Hypothalamus (tissue), 51 donors: ENCODE measurements around the gene CSNK1A1L.

Source experiments
- DNase-seq, 51 donors: peaks; one replicate each; lab custom pipeline; 2025; lab: John Stamatoyannopoulos, UW

Gene CSNK1A1L

DNA sequence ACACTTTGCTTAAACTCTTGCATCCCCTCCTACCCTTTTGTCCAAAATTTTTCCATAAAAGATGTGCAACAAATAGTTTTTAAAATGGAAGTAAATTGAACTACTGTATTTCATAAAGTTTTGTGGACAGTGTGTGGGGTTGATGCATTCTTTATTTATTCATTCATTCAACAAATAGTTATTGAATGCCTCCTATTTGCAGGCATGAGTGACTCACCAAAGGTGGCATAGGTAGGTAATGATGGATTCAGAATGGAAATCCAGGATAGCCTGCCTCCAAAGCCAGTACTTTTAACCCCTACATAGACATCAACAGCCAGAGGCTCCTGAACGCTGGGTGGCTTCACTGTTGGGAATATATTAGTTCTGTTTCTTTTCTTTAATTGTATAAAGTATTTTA lies 2.4 kb upstream of the CSNK1A1L start:
- no peak for DNase-seq

DNA sequence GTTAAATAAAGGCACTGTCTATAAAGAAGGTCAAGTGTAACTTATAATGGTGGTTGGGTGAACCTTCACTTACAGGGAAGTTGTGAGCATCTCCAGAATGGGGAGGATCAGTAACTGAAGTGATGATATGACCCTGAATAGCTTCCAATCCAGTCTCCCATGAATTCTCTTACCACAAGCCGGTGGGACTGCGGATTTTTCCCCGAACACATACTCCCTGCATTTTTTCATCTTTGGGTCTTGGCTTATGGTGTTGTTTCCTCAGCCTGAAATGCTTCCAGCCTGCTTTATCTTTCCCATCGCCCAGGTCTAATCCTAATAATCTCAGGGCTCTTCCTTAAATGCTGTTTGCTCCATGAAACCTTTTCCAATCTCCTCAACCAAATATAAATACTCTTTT lies 2.0 kb upstream of the CSNK1A1L start:
- no peak for DNase-seq

DNA sequence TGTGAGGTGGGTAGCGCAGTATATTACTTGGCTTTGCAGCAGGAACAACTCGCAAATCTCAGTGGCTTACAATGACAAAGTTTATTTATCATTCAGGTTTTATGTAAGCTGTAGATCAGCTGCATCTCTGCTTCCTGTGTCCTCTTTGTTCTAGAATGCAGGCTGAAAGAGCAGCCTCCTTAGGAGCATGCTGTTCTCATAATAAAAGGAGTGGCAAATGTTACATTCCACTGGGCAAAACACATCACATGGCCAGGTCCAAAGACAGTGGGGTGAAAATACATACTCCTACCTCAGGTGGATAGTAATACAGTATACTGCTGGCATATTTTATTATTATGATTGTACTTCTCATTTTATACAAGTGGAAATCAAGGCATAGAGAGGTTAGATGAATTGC lies 1.2 kb upstream of the CSNK1A1L start:
- no peak for DNase-seq

DNA sequence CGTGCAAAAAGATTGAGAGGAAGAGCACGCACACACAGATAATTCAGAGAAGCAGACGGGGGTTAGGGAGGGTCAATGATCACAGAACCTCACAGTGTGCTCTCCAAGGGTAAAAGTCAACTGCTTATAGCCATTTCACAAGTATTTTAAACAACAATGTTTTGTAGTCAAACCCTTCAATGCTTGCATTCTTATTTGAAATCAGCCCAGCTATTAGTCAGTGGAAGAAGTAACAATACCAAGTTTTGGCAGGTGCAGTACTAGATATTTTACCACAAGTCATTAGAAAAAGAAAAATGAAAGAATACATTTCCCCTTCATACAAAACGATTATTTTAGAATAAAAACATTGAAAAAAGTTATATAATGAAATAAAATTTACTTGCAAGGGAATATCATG lies 2.6 kb downstream of the CSNK1A1L start:
- no peak for DNase-seq

DNA sequence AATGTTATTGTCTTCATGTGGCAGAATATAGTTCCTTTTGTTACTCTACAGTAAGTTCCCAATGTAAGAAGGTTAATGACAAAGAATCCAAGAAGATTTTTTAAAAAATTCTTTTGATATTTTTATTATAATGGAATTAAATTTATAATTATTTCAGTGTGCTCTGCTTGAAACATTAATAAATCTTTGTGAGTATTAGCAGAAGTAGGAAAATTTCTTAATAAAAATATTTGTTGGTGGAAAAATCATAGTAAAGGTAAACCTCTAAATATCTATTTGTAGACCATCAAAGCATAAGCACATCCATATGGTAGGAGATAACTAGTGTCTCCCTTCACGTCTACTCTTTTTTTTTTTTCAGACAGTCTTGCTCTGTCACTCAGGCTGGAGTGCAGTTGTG lies 4.3 kb downstream of the CSNK1A1L start:
- no peak for DNase-seq

DNA sequence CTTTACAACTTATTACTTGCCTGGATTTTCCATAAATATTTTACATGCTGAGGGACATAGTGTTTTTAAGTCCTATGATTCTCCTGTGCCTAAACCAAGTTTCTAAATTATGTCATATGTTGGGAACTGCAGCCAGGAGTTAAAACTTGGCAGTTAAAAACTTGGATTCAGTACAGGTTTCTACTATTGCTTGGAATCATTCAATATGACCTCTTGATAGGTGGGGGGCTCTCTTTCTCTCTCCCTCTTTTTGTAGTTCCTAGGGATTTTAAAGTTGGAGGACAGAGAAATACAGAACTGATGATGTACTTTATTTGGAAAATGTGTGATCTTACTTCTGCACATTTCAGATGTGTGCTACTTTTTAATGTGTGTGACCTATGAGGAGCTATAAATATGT lies 4.7 kb downstream of the CSNK1A1L start:
- no peak for DNase-seq

DNA sequence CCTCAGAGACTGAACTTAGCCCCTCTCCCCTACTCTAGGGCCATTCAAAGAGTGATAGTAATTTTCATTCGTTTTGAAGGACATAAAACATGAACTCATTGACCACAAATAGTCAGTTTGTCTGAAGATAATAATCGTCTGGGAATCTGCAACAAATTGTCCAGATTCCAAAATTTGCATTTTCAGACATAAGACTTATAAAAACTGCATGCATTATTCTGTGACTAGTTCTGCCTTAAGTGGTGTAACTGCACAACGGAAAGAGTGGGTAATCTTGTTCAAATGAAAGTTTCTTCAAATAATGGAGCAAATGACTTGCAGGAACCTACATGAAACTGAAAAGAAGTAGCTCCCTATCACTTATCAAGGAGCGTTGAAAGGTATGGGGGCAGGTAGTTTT lies 8.4 kb downstream of the CSNK1A1L start:
- no peak for DNase-seq

DNA sequence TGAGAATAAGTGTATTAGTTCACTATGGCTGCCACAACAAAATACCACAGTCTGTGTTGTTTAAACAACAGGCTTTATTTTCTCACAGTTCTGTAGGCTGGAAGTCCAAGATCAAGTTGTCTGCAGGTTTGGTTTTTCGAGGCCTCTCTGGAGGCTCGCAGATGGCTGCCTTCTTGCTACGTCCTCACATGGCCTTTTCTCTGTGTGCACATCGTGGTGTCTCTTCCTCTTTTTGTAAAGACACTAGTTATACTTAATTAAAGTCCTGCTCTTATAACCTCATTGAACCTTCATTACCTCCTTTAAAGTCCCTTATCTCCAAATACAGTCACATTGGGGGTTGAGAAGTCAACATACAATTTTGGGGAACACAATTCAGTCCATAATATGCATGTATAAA lies 10.6 kb downstream of the CSNK1A1L start:
- no peak for DNase-seq

DNA sequence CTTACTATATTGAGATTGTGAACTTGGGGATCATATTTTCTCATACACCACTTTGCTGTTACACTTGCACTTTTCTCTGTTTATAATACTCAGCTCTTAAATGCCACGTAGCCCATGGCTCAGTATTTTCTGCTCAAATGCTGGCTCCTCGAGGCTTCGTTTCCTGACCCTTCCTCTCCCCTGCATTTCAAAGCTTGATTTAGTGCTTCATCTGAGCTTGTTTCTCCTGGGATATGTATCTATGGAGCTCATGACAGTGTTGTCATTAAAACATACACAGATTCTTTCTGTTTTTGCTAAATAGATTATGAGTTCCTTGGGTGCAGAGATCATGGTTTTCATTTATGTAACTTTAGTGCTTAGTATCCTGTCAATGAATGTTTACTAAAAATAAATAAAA lies 11.4 kb downstream of the CSNK1A1L start:
- no peak for DNase-seq

DNA sequence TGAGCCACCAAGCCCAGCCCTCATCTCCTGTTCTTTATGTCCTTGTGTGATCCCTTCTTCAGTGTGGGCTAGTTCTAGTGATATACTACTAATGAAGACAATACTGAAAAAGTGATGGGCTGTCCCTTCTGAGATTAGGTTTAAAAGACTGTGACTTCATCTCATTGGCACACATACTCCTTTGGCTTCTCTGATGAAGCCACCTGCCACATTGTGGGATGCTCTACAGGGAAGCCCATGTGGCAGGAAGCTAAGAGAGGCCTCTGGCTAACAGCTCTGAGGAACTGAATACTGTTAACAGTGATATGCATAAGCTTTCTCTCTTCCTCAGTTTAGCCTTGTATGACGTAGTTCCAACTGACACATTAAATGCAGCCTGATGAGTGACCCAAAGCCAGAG lies 13.6 kb downstream of the CSNK1A1L start:
- DNase-seq: no peak

DNA sequence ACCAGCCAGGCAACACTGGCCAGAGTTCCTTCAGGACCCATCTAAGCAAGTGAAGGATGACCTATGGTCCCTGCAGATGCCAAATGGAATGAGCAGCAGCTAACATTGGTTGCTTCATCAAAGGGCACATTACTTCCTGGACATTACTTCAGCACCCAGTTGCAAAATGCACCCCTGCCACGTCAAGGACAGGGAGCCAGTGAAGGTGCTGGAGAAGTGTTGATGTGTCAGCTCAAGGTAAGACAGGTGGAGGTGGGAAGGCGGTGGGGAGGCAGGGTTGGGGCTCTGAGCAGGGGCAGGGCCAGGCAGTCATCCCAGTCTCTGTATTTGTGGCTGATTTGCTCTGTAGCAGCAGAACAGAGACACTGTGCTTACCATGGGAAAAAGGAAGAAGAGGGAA lies 14.6 kb downstream of the CSNK1A1L start:
- DNase-seq: no peak

DNA sequence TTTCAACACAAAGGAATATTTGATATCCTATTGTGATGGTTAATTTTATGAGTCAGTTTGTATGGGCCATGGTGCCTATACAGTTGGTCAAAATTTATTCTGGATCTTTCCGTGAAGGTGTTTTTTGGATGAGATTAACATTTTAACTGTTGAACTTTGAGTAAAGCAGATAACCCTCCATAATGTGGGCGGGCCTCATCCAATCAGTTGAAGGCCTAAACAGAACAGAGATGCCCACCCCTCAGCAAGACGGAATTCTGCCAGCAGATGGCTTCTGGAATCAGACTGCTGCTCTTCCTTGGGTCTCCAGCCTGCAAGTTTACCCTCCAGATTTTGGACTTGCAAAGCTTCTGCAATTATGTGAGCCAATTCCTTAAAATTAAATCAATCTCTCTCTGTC lies 16.0 kb downstream of the CSNK1A1L start:
- no peak for DNase-seq

DNA sequence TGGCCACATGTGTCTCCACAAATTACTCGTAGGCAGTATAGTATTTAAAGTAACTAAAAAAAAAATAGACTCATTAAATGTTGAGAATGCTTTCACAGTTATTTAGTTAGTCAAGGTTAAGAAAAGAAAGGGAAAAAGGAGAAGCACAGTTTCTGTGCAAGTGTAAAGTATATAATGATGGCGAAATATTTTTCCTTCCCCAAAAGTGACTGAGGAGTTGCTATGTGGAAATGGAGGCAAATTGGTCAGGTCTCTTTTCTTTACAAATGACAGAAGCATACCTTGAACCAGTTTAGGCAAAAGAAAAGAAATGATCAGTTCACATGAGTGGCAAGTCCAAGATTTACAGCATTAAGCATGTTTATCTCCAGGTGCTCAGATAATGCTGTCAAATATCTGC lies 18.0 kb downstream of the CSNK1A1L start:
- DNase-seq: no peak

DNA sequence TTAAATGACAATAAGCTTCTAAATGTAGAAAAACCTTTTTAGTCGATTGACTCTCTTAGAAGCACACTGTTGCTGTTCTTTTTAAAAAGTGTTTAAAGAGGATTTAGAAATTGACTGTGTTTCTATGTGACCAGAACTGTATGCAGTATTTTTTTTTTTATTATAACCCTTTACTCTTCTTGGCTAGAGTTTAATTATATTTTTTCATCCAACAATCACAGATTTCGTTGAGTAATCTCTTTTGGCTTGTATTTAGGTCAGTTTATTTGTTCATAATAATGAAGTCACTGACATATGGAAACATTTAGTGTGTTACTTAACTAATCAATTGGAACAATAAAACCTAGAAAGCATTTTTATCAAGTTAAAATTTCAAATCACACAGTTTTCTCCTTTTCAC lies 19.9 kb downstream of the CSNK1A1L start:
- DNase-seq: no peak

DNA sequence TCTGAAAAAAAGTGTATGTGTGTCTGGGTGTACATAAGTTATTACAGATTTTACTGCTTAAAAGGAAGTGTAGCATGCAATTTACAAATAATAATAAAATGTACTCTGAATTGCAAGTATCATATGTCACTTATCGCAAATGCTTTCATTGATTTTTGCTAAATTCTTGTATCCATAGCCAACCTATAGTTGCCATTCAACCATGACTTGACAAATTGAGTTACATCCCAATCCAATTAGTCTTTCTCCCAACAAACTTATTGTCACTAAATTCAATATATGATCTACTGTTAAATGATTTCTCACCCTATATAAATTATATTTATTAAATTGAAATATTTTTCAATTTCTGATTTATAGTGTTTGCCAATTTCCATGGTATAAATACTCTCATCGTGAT lies 28.6 kb downstream of the CSNK1A1L start:
- DNase-seq: no peak

DNA sequence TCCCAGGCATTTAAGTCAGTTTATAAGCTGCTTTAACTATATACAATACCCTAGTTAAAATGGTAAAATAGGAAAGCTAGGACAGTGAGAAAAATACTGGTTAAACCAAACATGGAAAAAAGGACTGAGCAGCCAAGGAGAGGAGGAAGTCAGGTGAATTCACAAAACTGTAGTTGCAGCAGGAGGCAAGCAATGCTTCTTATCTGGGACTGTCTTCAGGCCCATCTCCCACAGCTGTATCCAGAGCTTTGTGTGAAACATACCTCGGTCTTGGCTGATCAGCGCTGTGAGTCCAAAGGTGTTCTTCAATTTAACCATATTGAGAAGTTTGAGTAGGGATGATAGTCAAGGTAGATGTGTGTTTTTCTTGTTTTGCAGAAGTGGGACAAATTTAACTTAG lies 30.3 kb downstream of the CSNK1A1L start:
- no peak for DNase-seq

DNA sequence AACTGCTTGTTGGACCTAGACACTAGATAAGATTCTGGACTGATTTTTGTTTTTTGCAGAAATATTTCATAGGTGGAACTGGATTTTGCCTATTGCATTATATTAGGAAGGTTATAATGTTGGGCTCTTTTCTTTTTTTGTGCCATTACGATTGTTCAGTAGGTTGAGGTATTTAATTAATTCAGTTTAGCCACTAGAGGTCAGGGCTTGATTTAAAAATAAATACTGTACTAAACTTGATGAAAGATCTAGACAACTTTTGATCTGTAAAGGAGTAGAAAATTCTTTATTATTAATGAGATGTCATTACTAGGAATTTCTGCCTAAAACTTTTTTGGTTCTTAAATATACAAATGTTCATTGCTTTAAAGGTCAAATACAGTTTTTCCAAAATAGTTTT lies 30.8 kb downstream of the CSNK1A1L start:
- DNase-seq: no peak

DNA sequence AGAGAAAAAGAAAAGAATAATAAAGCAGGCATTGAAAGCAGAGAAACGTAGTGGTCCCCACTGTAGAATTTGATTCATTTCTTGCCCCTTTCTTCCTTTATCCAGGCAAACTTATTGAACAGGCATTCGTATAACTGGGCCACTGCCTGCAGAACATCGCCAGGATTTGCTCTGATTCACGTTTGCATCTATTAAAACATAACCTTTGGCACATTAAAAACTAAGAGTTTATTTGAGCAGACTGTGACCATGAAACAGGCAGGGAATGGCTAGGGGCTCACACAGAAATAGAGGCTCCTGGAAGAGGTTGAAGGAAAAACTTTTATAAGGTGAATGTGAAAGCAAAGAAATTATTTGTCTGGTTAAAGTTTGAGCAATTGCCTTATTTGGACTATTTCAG lies 33.4 kb downstream of the CSNK1A1L start:
- no peak for DNase-seq

DNA sequence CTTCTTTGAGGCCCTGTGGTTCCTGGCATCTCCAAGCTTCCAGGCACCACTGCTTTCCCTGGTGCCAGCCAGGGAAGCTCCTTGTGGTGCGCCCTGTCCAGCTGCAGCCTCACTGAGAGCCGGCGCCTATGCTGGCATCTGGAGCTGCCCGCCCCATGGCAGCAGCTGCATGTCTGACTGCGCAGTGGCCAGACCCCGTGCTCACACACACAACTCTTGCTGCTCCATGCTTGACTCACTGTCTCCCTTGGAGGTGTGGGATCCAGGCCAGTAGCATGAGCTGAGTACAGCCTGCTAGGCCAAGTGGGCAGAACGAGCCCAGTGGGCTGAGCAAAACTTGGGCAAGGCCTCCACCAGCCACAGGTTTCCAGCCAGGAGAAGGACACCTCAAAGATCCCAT lies 34.5 kb downstream of the CSNK1A1L start:
- peak in 3 of 51 donors; percentile 3 to 18 (median 7) for DNase-seq

DNA sequence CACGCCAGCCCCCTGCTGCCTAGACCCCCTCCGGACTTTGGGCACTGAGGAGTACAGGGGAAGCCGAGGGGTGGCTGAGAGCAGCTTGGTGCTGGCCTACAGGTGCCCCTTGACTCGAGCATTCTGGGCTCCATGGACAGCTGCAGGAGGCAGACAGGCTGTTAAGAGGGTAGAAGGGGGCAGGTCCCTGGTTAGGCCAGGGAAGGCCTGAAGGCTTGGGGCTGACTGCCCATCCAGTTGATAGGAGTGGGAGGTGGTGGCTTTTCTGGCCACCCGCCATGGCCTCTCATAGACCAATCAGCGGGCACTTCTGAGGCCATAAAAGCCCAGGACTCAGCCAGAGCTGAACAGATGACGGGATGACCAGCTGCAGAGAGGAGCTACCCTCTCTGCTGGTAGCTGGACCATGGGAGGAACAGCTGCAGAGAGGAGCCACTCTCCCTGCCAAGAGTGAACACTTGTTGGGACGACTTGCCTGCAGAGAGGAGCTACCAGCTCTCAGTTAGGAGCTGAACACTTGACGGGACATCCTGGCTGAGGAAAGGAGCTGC lies 35.2 kb downstream of the CSNK1A1L start:
- DNase-seq: no peak

DNA sequence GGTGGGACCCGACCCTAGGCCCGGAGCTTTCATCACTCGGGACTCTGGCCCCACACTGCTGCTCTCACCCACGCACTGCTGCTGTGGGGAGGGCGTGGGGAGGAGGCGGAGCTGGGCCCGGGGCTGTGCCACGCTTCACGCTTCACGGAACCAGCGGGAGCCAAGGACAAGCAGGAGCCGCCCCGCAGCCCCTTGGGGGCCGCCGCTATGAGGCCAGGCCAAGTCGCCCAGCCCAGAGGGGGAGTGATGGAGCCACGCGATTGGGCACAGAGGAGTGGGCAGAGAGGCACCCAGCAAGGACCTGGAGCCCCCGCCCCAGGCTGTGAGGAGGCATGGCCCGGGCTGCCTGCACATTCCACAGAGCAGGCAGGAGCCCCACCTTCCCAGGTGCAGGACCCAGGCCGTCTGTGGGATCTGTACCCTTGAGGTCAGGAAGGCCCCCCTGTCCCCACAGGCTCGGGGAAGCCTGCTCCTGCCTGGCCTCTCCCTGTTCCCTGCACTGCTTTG lies 35.8 kb downstream of the CSNK1A1L start:
- DNase-seq: no peak

DNA sequence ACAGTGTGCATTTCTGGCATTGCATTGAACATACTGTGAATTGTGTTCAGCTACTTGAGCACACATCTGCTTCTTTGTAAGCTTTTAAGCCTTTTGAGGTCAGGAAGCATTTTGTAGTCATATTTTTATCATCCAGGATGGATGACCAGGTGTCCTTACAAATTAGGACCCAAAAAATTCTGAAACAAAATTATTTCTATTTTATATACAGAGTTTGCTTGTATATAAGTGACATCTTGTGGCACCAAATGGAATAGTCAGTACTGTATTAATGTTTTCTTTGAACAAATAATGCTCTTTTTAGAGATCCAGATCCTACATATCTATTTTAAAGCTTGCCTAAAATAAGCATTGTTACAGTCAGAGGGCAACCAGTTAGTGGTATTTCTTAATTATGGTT lies 36.5 kb downstream of the CSNK1A1L start:
- DNase-seq: no peak

DNA sequence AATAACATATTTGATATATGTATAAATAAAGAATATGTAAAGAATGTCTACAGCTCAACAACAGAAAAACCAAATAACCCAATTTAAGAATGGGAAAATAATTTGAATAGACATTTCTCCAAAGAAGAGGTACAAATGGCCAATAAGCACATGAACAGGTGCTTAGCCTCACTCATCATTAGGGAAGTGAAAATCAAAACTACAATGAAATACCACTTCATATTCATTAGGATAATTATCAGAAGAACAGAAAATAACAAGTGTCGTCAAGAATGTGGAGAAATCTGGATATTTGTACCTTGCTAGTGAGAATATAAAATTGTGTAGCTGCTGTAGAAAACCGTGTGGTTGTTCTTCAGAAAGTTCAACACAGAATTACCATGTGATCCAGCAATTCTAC lies 37.6 kb downstream of the CSNK1A1L start:
- no peak for DNase-seq
